GM03348 (cell line): ENCODE results near the gene HCRTR1.

Source experiments
- DNase-seq: peaks from one replicate; pipeline ENCODE4 v3.0.0; 2012; ENCODE audit warnings: low spot score

Gene HCRTR1

DNA sequence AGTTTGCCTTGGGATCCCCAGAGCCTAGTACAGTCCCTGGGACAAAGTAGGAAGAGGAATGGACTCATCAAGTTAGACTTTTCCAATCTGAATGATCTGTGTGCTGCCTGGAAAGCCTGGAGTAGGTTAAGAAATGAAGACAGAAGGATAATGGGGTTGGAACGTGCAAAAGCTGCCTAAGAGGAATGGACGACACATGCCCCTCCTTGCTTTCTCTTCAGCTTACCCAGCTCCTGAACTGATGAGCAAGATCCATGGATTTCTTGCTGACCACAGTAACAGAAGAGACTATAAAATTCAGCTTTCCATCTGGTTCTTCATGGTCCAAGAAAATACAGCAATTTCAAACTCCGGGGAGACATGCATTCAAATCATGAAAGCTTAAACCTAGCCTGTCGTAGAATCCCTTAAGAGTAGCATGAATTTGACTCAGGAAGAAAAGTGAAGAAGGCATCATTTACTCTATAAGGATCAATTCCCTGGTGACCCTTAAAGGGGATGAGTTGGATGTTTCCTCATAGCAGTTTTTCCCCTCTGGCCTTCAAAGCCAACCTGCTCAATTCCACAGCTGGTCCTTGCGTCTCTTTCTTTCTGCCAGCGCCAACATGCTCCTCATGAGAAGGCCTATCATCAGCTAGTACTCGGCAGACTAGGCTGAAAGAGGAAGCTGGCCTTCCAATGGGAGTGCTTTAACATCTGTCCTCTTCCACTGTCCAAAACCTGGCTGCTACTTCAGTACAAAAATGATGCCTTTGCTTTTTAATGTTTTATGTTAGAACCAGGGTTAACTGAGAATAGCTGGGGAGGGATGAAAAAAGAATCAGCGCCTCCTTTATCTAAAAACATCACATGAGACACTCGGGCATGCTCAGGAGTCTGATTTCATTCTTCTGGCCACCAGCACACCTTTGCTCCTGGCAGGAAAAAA is 32.9 kb downstream of the HCRTR1 start:
- DNase-seq, result no peak

DNA sequence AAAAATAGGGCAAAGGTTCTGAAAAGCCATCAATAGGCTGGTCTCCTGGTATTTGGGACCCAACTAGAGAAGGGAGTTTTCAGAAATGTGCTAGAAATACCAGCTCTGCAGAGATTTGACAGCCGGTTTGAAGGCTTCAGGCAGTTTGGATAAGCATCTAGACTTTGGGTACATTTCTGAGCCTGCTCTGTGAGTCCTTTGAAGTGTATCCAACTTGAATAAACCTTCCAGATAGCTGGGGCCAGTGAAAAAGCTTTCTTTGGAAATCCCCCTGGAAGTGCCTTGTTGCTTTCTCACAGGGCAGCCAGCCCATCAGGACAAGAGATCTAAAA is 33.6 kb downstream of the HCRTR1 start:
- no peak for DNase-seq

DNA sequence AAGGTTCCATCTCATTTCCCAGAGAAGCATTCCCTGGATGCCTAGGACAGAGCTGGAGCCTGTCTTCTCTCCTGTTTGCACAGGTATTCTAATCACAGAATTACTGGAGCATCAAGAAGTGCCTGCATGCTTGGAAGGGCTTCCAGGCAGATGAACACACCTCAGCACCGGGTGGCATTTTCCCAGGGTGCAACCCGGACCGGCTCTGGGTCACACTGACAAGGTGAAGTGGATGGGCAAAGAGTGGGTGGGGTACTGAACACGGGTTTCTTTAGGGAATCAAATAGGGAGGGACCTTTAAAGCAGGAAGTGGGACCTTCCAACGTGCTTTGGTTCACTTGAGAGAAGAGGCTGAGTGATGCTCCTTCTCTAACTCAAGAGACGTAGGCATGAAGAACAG is 34.3 kb downstream of the HCRTR1 start:
- no peak for DNase-seq

DNA sequence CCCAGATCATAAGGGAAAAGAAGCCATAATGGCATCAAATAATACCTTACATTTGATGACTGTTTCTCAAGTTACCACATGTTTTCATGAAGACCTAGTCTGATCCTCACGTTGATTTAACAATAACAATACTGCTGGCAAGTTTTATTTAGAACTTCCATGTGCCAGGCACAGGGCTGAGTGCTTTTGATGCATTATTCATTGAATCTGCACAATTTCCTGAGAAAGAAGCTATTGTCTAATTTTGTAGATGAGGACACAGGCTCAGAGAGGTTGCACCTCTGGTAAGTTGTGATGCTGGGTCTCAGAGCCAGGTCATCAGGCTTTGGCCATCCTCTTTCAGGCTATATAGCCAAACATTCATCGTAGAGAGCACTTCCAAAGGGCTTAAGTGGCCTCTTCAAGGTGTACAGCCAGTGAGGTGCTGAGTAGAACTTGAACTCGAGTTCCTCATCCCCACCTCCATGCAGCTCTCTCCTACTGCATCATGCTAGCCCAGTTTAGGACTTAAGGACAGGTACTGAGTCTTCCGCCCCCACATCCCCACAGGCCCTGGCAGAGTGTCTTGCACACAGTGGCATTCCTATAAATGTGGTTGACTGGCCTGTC is 35.5 kb downstream of the HCRTR1 start:
- no peak for DNase-seq

DNA sequence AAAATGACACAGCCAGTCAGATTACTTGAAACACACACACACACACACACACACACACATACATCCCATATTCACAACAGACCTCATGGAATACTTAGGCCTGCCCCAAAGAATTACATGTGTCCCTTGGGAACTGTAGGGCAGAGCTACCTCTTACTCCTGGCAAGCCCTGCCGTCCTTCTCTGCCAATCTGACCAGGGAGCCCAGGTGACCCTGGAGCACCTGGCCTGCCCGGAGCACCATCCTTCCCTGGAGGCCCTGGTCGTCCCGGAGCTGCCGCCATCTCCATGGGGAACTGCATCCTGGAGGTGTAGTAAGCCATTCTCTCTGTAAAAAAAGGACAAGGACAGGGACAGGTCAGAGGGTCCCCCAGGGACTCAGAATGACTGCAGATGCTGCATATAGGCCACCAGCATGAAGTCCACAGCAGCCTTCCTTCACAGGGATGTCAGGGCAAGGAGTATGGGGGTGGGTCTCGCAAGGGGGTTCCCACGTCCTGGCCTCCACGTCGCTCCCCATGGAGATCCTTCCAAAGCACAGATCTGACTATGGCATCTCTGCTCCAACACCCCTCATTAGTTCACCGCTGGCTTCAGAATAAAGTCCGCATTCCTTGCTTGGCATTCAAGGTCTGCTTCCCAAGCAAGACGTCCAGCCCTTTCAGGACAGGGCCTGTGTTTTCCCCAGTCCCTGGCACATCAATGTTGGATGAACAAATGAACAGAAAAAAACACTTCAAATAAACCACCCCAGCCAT is 36.4 kb downstream of the HCRTR1 start:
- DNase-seq, result no peak

DNA sequence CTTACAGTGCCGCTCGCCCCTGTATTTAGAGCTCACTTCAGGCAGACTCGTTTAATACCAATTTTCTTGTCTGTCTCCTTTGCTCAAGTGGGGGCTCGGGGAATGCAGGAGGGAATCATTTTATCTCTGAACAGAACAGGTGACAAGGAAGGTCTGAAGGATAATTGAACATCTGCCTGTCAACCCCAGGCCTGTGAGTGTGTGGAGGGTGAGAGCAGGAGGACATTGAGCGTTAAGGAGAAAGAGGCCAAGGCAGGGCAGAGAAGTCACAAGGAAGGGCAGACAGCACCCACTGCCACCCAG is 36.9 kb downstream of the HCRTR1 start:
- no peak for DNase-seq

DNA sequence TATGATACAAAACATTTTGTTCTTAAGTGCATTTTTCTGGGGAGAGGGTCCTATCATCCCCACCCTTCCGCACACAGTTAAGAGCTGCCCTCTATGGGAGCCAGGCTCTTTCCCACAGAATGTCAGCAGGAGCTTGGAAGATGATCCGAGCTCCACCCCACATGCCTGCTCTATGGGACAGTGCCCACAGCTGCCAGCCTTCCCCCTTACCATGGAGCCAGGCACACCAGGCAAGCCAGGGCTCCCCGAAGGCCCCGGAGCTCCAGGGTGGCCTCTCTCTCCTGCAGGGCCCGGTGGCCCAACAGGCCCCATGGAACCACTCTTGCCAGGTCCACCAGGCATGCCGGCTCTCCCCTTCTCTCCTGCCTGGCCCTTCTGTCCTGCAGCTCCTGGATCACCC is 37.6 kb downstream of the HCRTR1 start:
- no peak for DNase-seq

DNA sequence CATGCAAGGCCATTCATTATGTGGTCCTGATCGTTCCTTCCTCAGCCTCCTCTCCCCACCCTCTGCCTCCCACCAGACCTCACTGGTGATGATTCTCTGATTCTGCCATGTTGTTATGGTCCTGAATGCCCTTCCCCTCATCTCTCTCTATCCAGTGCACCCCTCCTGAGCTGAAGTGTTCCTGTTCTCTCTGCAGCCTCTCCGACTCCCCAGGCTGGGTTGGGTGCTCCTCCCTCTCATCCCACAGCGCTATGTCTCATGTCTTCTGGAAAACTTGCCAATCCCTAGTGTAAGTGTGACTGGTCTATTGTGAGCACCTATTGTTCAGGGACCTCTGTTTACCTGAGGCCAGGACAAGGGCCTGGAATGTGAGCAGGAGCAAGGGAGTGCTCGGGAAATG is 38.3 kb downstream of the HCRTR1 start:
- no peak for DNase-seq

DNA sequence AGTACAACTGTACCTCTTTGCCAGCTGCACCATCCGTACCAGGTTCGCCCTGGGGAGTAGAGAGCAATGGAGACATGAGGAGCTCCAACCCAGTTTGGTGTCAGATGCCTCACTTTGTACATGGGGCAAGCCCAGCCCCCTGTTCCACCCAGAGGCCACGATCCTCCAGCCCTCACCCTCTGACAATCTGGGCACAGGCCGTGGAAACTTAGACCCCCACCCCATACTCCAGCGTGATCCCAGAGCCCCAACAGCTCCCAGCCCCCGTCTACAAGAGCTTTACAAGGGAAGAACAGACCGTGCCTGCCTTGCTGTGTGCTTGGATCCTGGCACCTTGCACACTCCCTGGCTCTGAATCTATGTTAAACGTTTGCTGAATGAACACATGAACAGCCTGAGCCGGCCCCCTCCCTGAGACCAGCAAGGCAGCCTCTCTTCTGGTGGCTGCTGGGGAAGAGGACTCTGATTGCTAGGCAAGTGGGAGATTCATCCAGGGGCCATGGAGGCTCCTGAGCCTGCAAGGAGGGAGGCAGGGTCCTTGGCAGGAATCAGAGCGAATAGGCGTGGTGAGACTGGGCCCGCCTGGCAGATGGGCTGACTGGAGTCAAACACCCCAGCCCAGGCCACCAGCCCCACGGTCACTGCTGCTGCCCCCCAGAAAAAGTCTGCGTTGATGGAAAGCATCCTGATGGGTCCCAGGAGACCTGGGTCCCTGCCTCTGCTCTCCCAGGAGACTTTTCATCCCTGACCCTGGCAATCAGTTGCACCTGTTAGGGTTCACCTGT is 39.7 kb downstream of the HCRTR1 start:
- no peak for DNase-seq

DNA sequence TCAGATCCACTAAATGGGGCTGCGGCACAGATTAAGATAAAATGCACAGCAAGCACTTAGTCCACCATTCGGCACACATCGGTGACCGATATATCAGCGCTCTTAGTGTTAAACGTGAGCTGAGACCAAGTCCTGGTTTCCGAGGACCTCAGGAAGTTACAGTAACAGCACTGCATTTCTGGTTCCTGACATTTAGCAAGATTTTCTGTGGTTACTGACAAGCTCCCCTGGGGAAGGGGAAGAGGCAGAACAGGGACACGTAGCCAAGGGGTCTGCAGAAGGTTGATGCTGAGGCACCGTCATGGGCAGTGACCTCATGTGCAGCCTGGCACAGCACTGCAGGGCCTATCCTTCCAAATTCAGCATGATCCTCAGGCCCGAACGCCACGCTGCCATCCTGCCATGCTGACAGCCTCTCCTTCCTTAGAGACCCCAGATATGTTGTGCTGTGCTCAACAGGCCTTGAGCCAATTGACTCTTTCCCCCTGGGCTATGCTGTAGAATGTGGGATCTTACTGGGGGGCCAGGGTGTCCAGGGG is 40.6 kb downstream of the HCRTR1 start:
- no peak for DNase-seq

DNA sequence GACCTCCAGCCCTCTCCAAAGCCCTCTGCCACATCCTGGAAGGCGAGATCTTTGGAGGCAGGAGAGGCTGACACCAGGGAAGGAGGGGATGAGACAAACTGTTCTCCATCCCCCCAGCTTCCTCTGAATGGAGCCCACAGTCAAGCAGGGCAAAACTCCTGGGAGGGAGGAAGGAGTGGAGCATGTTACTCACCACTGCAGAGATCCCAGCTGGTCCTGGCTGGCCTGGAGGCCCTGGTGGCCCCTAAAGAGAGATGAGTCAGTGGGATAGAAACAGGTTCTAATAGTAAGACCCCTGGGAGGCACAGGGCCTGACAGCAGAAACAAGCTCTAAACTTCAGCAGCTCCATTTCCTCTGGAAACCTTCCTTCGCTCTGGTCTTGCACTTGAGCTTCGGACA is 41.2 kb downstream of the HCRTR1 start:
- DNase-seq, result no peak

DNA sequence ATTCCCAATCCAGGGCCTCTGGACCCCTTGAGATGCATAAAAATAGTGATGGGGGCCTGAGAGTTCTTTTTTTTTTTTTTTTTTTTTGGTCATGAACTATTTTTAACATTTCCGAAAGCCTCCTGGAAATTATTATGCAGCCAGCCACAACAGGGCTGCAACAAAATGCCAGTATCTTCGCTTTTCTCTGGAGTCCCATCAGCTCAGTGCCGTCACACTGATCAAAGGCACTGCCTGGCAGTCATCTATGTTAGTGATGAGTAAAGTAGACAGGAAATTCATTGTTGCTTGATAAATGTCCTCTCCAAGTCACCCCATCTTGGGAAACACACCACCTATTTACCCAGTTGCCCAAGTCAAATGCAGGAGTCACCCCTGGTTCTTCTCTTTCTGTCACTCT is 42.4 kb downstream of the HCRTR1 start:
- DNase-seq, result no peak

DNA sequence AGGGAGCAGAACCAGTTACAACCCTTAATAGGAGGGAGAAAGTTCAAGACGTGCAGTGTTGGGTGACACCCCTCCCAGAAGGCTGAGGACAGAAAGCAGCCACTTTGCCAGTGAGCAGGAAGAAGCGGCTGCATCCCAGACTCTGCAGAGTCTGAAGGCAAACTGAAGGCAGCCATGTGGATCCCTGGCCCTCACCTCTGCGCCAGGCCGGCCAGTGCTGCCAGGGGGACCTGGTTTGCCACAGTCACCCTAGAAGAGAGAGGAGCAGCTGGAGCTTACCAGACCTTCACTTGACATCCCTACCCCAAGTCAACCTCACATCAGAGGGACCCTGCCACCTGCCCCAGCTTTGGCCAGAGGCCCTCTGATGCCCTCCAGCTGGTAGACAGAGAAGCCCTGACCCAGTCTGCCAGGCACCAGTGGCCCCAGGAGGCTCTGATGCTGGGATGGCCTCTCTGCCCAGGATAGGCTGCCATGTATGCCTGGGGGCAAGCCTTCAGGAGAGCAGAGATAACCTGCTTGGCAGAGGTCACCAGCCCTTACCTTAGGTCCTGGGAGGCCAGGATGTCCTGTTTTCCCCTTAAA is 43.5 kb downstream of the HCRTR1 start:
- DNase-seq, result no peak

DNA sequence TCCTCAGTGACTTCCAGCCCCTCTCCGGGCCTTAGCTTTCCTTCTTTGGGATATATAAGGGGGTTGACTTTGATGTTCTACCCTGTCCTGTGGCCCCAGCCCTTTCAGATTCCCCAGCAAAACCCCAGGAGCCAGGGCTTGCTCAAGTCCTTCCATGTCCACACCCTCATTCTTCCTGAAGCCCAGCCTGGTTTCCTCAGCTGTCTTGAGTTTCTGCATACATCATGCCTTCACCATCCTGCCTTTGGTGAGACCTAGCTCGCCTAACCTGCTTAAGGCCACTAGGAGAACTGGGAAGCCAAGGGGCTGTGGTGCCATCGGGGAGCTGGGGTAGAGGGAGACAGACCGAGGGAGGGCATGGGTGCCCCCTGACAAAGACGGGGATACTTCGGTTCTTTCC is 44.4 kb downstream of the HCRTR1 start:
- DNase-seq, result no peak

DNA sequence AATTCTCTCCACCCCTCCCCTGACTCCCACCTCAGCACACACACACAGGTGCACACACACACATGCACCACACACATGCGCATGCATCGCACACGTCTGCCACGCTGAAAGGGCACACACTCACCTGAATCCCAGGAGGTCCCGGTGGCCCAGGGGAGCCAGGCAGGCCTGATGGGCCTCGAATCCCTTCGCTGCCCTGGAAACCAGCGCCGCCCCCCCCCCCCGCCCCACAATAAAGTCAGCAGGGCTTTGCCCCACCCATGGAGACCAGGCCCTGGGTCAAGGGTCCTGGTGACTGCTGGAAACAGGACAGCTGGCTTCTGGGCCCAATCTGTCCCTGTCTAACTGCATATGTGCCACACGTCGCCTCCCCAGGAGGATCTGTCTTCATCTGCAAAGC is 45.0 kb downstream of the HCRTR1 start:
- no peak for DNase-seq

DNA sequence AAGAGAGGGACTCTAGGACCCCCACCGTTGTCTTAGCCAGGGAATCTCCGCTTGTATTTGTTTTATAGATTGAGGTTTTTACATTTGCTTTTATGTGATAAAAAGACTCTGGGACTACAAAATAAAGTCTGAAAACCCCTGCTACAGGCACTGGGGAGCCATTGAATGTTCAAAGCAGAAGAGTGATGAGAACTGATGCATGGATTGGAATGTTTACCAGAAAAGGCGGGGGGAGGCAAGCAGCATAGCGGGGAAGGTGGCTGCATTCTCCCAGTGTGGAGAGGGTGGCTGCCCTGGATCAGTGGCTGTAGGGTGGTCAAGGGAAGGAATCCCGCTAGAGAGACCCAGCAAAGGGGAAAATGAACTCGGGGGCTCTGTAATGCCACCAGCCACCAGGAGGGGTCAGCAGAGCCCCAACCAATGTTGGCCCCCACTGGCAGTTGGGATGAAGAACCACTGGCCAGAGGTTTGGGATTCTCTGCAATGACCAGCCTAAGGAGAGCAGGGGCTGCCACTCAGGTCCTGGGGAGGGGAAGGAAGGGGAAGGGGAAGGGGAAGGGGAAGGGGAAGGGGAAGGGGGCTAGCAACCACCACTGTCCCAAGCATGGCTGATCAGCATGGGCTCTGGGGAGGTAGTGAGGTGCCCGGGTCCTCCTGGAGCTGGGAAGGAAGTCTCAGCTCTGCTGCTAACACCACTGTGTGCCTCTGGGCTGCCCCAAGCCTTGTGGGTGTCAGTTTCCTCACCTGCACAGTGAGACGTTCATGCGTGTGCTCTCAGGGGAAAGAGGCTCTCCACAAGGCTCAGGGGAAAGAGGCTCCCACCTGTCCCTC is 46.3 kb downstream of the HCRTR1 start:
- DNase-seq, result peak; percentile 86

DNA sequence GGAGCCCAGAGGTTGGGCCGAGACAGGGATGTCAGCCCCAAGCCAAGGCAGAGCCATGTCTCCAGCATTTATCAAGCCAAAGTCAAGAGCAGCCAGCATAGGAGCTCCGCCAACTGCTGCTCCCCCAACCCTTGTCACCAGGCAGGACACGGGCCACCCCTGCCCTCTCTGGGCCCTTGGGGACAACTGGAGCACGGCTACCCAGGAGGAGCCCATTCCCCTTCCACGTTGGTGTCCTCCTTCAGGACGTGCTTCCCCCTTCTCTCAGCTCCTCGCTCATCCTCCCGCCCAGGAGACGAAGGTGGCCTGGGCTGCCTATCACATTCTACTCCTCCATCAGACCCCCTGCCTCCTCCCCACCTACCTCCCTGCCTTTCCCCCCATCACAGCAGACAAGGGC is 47.0 kb downstream of the HCRTR1 start:
- no peak for DNase-seq

DNA sequence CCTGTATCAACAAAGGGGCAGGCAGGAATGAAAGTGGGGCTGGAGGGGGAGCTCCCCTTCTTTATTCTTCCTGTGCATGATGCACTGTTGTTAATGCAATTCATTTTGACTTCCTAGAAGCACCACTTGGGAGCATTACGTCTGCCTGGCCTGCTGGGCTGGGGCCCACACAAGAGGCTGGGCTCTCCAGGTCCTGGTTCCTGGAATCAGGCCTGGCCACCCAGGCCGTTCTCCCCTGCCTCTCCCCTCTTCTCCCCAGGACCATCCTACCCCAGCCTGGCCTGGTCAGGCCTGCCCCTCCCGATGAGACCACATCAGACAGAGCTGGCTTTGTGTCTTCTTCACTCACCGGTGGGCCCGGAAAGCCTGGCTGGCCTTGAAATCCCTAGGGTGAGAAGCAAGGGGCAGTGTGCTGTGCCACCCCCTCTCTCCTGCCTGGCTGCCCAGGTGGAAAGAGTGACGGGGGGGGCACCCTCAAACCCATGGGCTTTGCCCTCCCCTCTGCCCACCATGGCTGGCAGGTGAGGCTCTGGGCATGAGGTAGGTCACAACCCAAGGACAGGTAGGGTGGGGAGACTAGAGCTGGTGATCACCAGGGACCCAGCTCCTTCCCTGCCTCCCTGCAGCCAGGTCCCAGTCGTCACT is 47.9 kb downstream of the HCRTR1 start:
- no peak for DNase-seq

DNA sequence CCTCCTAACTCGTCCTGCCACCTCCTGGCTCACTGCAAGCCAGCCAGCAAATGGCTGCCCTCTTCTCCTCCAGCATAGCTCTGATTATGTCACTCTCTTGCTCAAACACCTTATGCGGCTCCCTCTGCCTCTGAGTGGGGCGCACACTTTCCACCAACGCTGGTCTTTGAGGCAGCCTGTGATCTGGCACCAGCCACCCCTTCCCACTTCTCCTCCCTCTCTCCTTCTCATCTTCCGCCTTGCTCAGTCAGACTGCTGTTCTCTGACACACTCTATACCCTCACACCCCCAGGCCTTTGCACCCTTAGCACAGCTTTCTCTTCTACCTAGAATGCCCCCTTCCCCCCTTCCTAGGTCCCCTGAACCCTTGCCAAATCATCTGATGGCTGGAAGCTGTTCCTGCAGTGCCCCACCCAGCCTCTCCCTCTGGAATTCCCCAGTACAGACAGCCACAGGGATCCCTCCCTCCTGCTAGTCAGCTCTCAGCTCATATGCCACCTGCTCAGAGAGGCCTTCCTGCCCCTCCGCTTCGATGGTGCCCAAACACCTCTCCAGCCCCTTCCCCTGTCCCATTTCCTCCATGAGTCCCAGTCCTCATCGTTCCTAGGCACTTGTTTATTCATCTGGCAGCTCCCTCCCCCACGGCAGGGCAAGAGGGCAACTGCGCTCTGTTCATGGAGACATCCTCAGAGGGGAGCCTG is 48.9 kb downstream of the HCRTR1 start:
- DNase-seq, result peak; percentile 43
